Measurements from ENCODE around the gene LNX2.

LNX2 gene

GRCh38 chr13:27497563-27498230, 122.6 kb downstream of the LNX2 start:
- no peak for DNase-seq

DNA sequence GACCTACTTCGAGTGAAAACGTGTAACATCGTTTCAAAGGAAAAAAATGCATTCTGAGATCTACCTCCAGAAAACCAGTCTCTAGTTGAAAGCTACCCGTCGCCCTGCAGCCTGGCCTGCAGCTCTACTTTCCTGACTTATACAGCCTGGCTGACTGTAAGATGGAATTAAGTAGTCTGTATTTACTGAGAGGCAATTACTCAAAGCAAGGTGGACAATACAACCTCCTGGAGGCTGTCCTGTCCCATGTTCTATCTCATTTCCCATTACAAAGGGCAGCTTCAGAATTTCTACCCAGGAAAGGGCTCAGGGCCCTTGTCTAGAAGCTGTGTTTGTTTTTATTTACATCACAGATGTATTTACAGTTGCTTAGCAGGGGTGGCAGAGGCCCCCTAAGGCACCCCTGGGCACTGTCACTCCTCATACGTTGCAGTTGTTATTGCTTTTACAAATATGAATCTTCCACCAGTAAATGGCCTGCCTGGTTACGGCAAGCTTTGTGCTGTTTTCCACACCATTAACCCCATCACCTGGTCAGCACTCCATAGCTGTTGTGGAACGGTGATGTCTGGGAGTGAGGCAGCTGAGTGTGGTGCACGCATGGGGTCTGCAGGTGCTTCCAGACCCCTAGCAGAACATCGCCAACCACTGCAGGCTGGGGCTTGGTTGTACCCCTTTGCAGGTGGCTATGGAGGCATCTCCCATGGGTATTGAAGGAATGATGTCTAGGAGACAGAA, 123.6 kb downstream of the LNX2 start:
- DNase-seq = no peak

GRCh38 chr13:27496006-27496405, 124.3 kb downstream of the LNX2 start:
- DNase-seq = no peak
